Keratinocyte (primary cell): ENCODE measurements around the gene LRGUK. TPM values are rescaled to one million over a fixed set of nuclear protein-coding genes. Genes with fewer than 3 reads are reported as not detected.

Experiments used
- DNase-seq: peaks from one replicate; pipeline ENCODE4 v3.0.0-alpha.2; 2011; ENCODE audit warnings: low read depth, missing footprints, low spot score
- FAIRE-seq: peaks from 2 replicates; lab custom pipeline; 2011; peaks lifted over from hg19 to GRCh38; lab: Jason Lieb, UNC
- H2AFZ ChIP-seq: 2 replicates; pipeline ENCODE4 v1.6.0; 2012; ENCODE audit warnings: low read length, control low read depth, inconsistent platforms; ENCODE audit not compliant: control insufficient read depth
- H3K27ac ChIP-seq: 2 replicates; pipeline ENCODE4 v1.5.1; 2011; ENCODE audit warnings: low read length; ENCODE audit not compliant: control insufficient read depth, insufficient read depth
- H3K27me3 ChIP-seq: 3 replicates; pipeline ENCODE4 v1.6.0; 2011; ENCODE audit warnings: low read length; ENCODE audit not compliant: control insufficient read depth, insufficient read depth; ENCODE audit errors: extremely low read depth
- H3K36me3 ChIP-seq, 2 experiments: 2 replicates in 1 of 2; 3 replicates in 1 of 2; pipeline ENCODE4 v1.5.1; 2011; ENCODE audit warnings: low read length in 2 of 2, mild to moderate bottlenecking in 1 of 2; ENCODE audit not compliant: control insufficient read depth in 2 of 2, insufficient read depth in 2 of 2; ENCODE audit errors: extremely low read depth in 1 of 2
- H3K4me1 ChIP-seq: 3 replicates; pipeline ENCODE4 v1.5.1; 2011; ENCODE audit warnings: low read length; ENCODE audit not compliant: control insufficient read depth, insufficient read depth; ENCODE audit errors: extremely low read depth
- H3K4me2 ChIP-seq: 3 replicates; pipeline ENCODE4 v1.6.0; 2011; ENCODE audit warnings: low read depth, low read length; ENCODE audit not compliant: control insufficient read depth, insufficient read depth; ENCODE audit errors: extremely low read depth
- H3K4me3 ChIP-seq, 3 experiments: fragments of 200-600 bp in 1 of 3; sonication (generic) in 1 of 3; 2 replicates in 2 of 3; 3 replicates in 1 of 3; pipeline ENCODE4 v1.5.1; 2011 to 2016; ENCODE audit warnings: low read length in 3 of 3, mild to moderate bottlenecking in 3 of 3, control low read depth in 2 of 3, inconsistent platforms in 1 of 3, low read depth in 1 of 3, mixed read lengths in 1 of 3, mixed run types in 1 of 3, moderate library complexity in 1 of 3; ENCODE audit not compliant: control insufficient read depth in 2 of 3, insufficient read depth in 2 of 3; ENCODE audit errors: extremely low read depth in 1 of 3
- H3K79me2 ChIP-seq: 2 replicates; pipeline ENCODE4 v1.6.0; 2012; ENCODE audit warnings: low read length; ENCODE audit not compliant: control insufficient read depth, insufficient read depth
- H3K9ac ChIP-seq: 3 replicates; pipeline ENCODE4 v1.6.0; 2011; ENCODE audit warnings: low read length; ENCODE audit not compliant: control insufficient read depth, insufficient read depth; ENCODE audit errors: extremely low read depth
- H3K9me1 ChIP-seq: 3 replicates; pipeline ENCODE4 v1.6.0; 2011; ENCODE audit warnings: low read length; ENCODE audit not compliant: control insufficient read depth, insufficient read depth; ENCODE audit errors: extremely low read depth
- H3K9me3 ChIP-seq: 2 replicates; pipeline ENCODE4 v1.5.1; 2012; ENCODE audit warnings: low read depth, low read length; ENCODE audit not compliant: control insufficient read depth
- H4K20me1 ChIP-seq: 3 replicates; pipeline ENCODE4 v1.6.0; 2011; ENCODE audit warnings: low read length; ENCODE audit not compliant: control insufficient read depth, insufficient read depth; ENCODE audit errors: extremely low read depth
- CTCF ChIP-seq, 3 experiments: IDR thresholded peaks in 1 of 3; conservative IDR thresholded peaks in 1 of 3; optimal IDR thresholded peaks in 1 of 3; 2 replicates in 2 of 3; 3 replicates in 1 of 3; pipeline versions ENCODE3 to v1.5.1; 2011; ENCODE audit warnings: low read length in 3 of 3, mild to moderate bottlenecking in 3 of 3, moderate library complexity in 2 of 3, control low read depth in 1 of 3, inconsistent platforms in 1 of 3; ENCODE audit not compliant: insufficient read depth in 2 of 3; ENCODE audit errors: extremely low read depth in 1 of 3
- EZH2 ChIP-seq: IDR thresholded peaks from one replicate; pipeline ENCODE4 v1.6.1; 2012; ENCODE audit warnings: inconsistent platforms, mild to moderate bottlenecking, low read length, moderate library complexity
- dilution Hi-C: fragments of 300-500 bp; cut with MboI; formaldehyde crosslinking; loops from one replicate; pipeline ENCODE4 v1.7.0; 2020; ENCODE audit warnings: low sequenced_read_pairs; ENCODE audit not compliant: extremely low pct_ligation_motif_present
- polyA plus RNA-seq, 5 experiments: library from polyadenylated mRNA; depleted of rRNA in 3 of 5; stranded (reverse) in 3 of 5; stranded (forward) in 1 of 5; unstranded in 1 of 5; fragments of >200 nt; gene quantifications; 1 replicate in 1 of 5; 2 replicates in 3 of 5; 3 replicates in 1 of 5; pipeline versions ENCODE4 v1.2.1 to v1.2.3, GENCODE V29; 2011 to 2012; ENCODE audit warnings: missing spikeins in 2 of 5, low read depth in 1 of 5, low replicate concordance in 1 of 5

Gene LRGUK
- polyA plus RNA-seq, 1 donor (not counting 4 experiments of a cell fraction or from before 2014, with no cell fraction given), result 0.50 TPM

- no peak overlapping the region for H3K27ac ChIP-seq
- H2AFZ ChIP-seq, result no peak overlapping the region
- H4K20me1 ChIP-seq, result no peaks in the 10 kb centered on the region
- H3K4me1 ChIP-seq, result peaks cover 6% of the 10 kb centered on the region
- H3K36me3 ChIP-seq, result peaks cover 0 to 1% of the 10 kb centered on the region in 2 experiments
- H3K4me3 ChIP-seq, result no peak overlapping the region
- H3K4me2 ChIP-seq, result no peak overlapping the region
- no peaks in the 10 kb centered on the region for H3K9me1 ChIP-seq
- H3K9ac ChIP-seq, result no peak overlapping the region
- H3K27me3 ChIP-seq, result no peaks in the 10 kb centered on the region
- DNase-seq, result no peak
- peaks cover 9% of the 10 kb centered on the region for H3K79me2 ChIP-seq
- no peaks in the 10 kb centered on the region for H3K9me3 ChIP-seq
- no peak for TF ChIP-seq EZH2
- no peak for TF ChIP-seq CTCF (optimal IDR thresholded peaks at IDR 0.05 in 1 of 3, IDR thresholded peaks at IDR 0.05 in 1 of 3, conservative IDR thresholded peaks at IDR 0.05 in 1 of 3; ENCODE audit: extremely low read depth in 1 of 3, insufficient read depth in 2 of 3, low read length in 3 of 3)
- dilution Hi-C loops, result no loop called here
- no peak for FAIRE-seq
Measured at GRCh38 chr7:134311807-134312206, 184.7 kb downstream of the LRGUK start.

DNA sequence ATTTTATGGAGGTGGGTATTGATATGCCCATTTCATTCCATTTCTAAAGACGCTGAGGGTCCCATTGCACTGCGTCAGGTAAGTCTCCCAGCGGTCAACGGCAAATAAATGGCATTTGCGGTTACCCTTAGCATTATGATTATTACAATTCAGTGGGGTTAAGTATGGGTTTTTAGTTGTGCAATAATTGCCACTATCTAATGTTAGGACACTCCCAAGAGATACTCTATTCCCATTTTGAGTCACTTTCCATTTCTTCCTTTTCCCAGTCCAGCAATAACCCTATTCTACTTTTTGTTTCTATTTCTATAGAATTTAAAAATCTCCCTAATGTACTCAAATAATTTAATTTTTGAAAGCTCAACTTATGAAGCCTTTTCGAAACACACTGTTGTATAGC is 185.6 kb downstream of the LRGUK start:
- Histone ChIP-seq H3K27ac (no peak overlapping the region), H3K9ac (no peak overlapping the region), H3K79me2 (peaks cover 9% of the 10 kb centered on the region), H4K20me1 (no peaks in the 10 kb centered on the region), H3K9me3 (no peaks in the 10 kb centered on the region), H3K4me1 (peaks cover 13% of the 10 kb centered on the region), H3K36me3 (no peaks in the 10 kb centered on the region), H3K4me2 (no peak overlapping the region), H3K27me3 (no peaks in the 10 kb centered on the region), H2AFZ (no peak overlapping the region), H3K9me1 (no peaks in the 10 kb centered on the region), H3K4me3 (no peak overlapping the region)
- FAIRE-seq (no peak), DNase-seq (no peak)
- TF ChIP-seq CTCF (optimal IDR thresholded peaks at IDR 0.05 in 1 of 3, IDR thresholded peaks at IDR 0.05 in 1 of 3, conservative IDR thresholded peaks at IDR 0.05 in 1 of 3; ENCODE audit: extremely low read depth in 1 of 3, insufficient read depth in 2 of 3, low read length in 3 of 3), result no peak
- no peak for TF ChIP-seq EZH2
- dilution Hi-C loops, result no loop called here
